Endothelial cell (in vitro differentiated cells): ENCODE results near the gene KCNIP1. TPM values are rescaled to one million over a fixed set of nuclear protein-coding genes. Genes with fewer than 3 reads are reported as not detected.

Source experiments
- DNase-seq: peaks from one replicate; pipeline ENCODE4 v3.0.0; 2021; ENCODE audit warnings: low spot score
- H3K27ac Mint-ChIP-seq: one replicate; pipeline ENCODE4 v1.8.0; 2021; ENCODE audit warnings: mixed read lengths, inconsistent platforms; ENCODE audit not compliant: unreplicated experiment
- H3K27me3 Mint-ChIP-seq: one replicate; pipeline ENCODE4 v1.8.0; 2021; ENCODE audit warnings: mild to moderate bottlenecking, moderate library complexity, mixed read lengths, inconsistent platforms; ENCODE audit not compliant: unreplicated experiment
- H3K36me3 Mint-ChIP-seq: one replicate; pipeline ENCODE4 v1.8.0; 2021; ENCODE audit warnings: mild to moderate bottlenecking, low read depth, mixed read lengths, inconsistent platforms; ENCODE audit not compliant: unreplicated experiment
- H3K4me1 Mint-ChIP-seq: one replicate; pipeline ENCODE4 v1.8.0; 2021; ENCODE audit warnings: mild to moderate bottlenecking, mixed read lengths, inconsistent platforms; ENCODE audit not compliant: unreplicated experiment
- H3K4me3 Mint-ChIP-seq: one replicate; pipeline ENCODE4 v1.8.0; 2021; ENCODE audit warnings: mild to moderate bottlenecking, mixed read lengths, inconsistent platforms; ENCODE audit not compliant: unreplicated experiment
- H3K9me3 Mint-ChIP-seq: one replicate; pipeline ENCODE4 v1.8.0; 2021; ENCODE audit warnings: mixed read lengths, inconsistent platforms; ENCODE audit not compliant: unreplicated experiment
- CTCF ChIP-seq: fragments of 200-600 bp; sonication (generic); IDR thresholded peaks from one replicate; pipeline ENCODE4 v1.5.0; 2021; ENCODE audit warnings: antibody characterized with exemption; ENCODE audit not compliant: unreplicated experiment
- total RNA-seq: library from RNA; stranded (reverse); fragmentation: NEBNext Ultra II Directional; extraction: Animal tissue kit (Norgen Biotek cat#: 25700); gene quantifications from one replicate; pipeline ENCODE4 v1.2.1, GENCODE V29; 2021; ENCODE audit not compliant: unreplicated experiment

Gene KCNIP1
- total RNA-seq, 1 donor from 2014 or later: 6.1 TPM

GRCh38 chr5:170563824-170564567 is 60.2 kb downstream of the KCNIP1 start:
- H3K4me1 Mint-ChIP-seq: no peaks in the 10 kb centered on the region
- no peak for DNase-seq
- no peak overlapping the region for H3K27ac Mint-ChIP-seq
- H3K4me3 Mint-ChIP-seq: no peak overlapping the region
- H3K27me3 Mint-ChIP-seq: peaks cover 3% of the 10 kb centered on the region
- no peaks in the 10 kb centered on the region for H3K9me3 Mint-ChIP-seq
- H3K36me3 Mint-ChIP-seq: no peaks in the 10 kb centered on the region
- no peak for TF ChIP-seq CTCF

GRCh38 chr5:170565072-170565471 is 61.3 kb downstream of the KCNIP1 start:
- no peaks in the 10 kb centered on the region for H3K4me1 Mint-ChIP-seq
- no peaks in the 10 kb centered on the region for H3K9me3 Mint-ChIP-seq
- H3K27me3 Mint-ChIP-seq: peaks cover 3% of the 10 kb centered on the region
- H3K36me3 Mint-ChIP-seq: no peaks in the 10 kb centered on the region
- H3K4me3 Mint-ChIP-seq: no peak overlapping the region
- no peak for TF ChIP-seq CTCF
- H3K27ac Mint-ChIP-seq: no peak overlapping the region
- DNase-seq: no peak

GRCh38 chr5:170569101-170569500 is 65.3 kb downstream of the KCNIP1 start:
- Mint-ChIP-seq H3K36me3 (no peaks in the 10 kb centered on the region), H3K27ac (no peak overlapping the region), H3K9me3 (no peaks in the 10 kb centered on the region), H3K27me3 (peaks cover 2% of the 10 kb centered on the region), H3K4me1 (peaks cover 23% of the 10 kb centered on the region), H3K4me3 (no peak overlapping the region)
- TF ChIP-seq CTCF: no peak
- no peak for DNase-seq

- no peak overlapping the region for H3K27ac Mint-ChIP-seq
- no peak for DNase-seq
- no peak for TF ChIP-seq CTCF
- H3K4me3 Mint-ChIP-seq: no peak overlapping the region
- H3K4me1 Mint-ChIP-seq: peaks cover 24% of the 10 kb centered on the region
- no peaks in the 10 kb centered on the region for H3K9me3 Mint-ChIP-seq
- H3K27me3 Mint-ChIP-seq: peaks cover 2% of the 10 kb centered on the region
- H3K36me3 Mint-ChIP-seq: no peaks in the 10 kb centered on the region
Observed at GRCh38 chr5:170570476-170570875, 66.7 kb downstream of the KCNIP1 start.

- Mint-ChIP-seq H3K36me3 (no peaks in the 10 kb centered on the region), H3K27ac (peak overlapping the region; percentile 80), H3K9me3 (no peaks in the 10 kb centered on the region), H3K27me3 (peaks cover 2% of the 10 kb centered on the region), H3K4me3 (no peak overlapping the region), H3K4me1 (peaks cover 26% of the 10 kb centered on the region)
- no peak for DNase-seq
- no peak for TF ChIP-seq CTCF
Observed at GRCh38 chr5:170571281-170571731, 67.5 kb downstream of the KCNIP1 start.
